BJ (cell line): Measurements from ENCODE around the gene OSBPL5. TPM values are rescaled to one million over a fixed set of nuclear protein-coding genes. Genes with fewer than 3 reads are reported as not detected.
A peak's percentile ranks its signal among the peaks of the same experiment; 100 is the strongest.

Experiments used
- CTCF ChIA-PET: fragments of 350-600 bp; formaldehyde crosslinking; extraction: SDS; loops from one replicate; lab custom pipeline; 2021; ENCODE audit warnings: antibody characterized with exemption, inconsistent platforms; lab: Yijun Ruan, JAX
- POLR2A ChIA-PET: fragments of 300-600 bp; sonication (Branson Sonifier 250); formaldehyde crosslinking; extraction: SDS; loops from one replicate; lab custom pipeline; 2021; ENCODE audit warnings: antibody characterized with exemption; lab: Charles Lee
- DNase-seq: peaks from one replicate; pipeline ENCODE4 v3.0.0-alpha.2; 2011; ENCODE audit warnings: low read depth
- H3K27me3 ChIP-seq: 2 replicates; pipeline ENCODE4 v1.6.0; 2011; ENCODE audit warnings: low read length; ENCODE audit not compliant: control insufficient read depth, insufficient read depth
- H3K36me3 ChIP-seq: 2 replicates; pipeline ENCODE4 v1.5.1; 2011; ENCODE audit warnings: low read length; ENCODE audit not compliant: control insufficient read depth, insufficient read depth
- H3K4me3 ChIP-seq: 2 replicates; pipeline ENCODE4 v1.5.1; 2011; ENCODE audit warnings: low read depth, mild to moderate bottlenecking, control low read depth, low read length
- CTCF ChIP-seq: IDR thresholded peaks from 2 replicates; pipeline ENCODE4 v1.5.1; 2011; ENCODE audit warnings: low read depth, mild to moderate bottlenecking, control low read depth, inconsistent platforms, low read length, moderate library complexity; ENCODE audit not compliant: insufficient read depth
- polyA plus RNA-seq: library from polyadenylated mRNA; depleted of rRNA; stranded (reverse); fragments of >200 nt; gene quantifications from 2 replicates; pipeline ENCODE4 v1.2.3, GENCODE V29; 2011

OSBPL5 gene
- polyA plus RNA-seq, 1 experiment: 20.8 TPM

DNA sequence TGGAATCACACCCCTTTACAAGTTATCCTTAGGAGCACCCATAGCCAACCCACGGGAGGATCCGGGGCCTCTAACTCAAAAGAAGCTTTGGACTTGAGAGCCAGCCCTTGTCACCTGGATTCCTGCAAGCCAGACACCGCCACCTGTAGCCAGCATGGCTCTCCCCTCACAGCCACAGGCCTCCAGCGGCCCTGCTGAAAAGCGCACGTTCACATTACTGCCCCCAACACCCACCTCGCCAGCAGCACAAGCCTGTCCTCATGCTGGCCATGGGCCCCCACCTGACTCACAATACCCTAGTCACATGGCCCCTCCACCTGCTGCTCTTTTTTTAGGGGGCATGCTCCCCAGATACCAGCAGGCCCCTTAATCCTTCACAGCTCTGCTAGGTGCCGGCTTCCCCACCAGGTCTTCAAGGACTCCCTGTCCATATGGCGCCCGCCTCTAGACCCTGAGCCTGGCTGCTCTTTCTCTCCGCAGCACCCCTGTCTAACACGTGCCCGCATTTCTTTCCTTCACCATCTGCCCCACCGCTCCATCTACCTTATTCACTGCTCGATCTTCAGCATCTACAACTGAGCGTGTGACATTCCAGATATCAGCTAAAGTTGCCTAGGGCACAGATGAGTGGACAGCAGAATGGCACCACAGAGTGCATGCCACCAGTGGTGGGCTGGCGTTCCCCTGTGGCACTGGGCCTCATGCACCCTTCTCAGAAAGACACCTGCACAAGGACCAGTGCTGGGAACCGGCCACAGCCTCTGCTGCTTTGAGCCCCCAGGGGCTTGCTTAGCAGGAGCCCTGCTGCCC, 114.5 kb downstream of the OSBPL5 start:
- Histone ChIP-seq H3K27me3 (no peaks in the 10 kb centered on the region), H3K4me3 (no peak overlapping the region), H3K36me3 (peaks cover 24% of the 10 kb centered on the region)
- TF ChIP-seq CTCF: no peak
- ChIA-PET POLR2A (no interaction called here), CTCF (interaction anchor here (0.6 to 5.9 kb wide), 8 partner anchors 13 to 519 kb away, joined by 3 to 54 read pairs (median 4); no protein-coding TSS in a partner anchor)
- DNase-seq: no peak

GRCh38 chr11:3049430-3050243, 115.5 kb downstream of the OSBPL5 start:
- ChIA-PET CTCF (interaction anchor here (0.8 to 5.9 kb wide), 5 partner anchors 12 to 518 kb away, joined by 3 to 54 read pairs (median 6); no protein-coding TSS in a partner anchor), POLR2A (interaction anchor here (1.0 kb wide), 1 partner anchor 120 kb away, joined by 3 read pairs; the partner anchor contains the start of gene PHLDA2)
- peaks cover 31% of the 10 kb centered on the region for H3K36me3 ChIP-seq
- no peaks in the 10 kb centered on the region for H3K27me3 ChIP-seq
- H3K4me3 ChIP-seq: no peak overlapping the region
- peak; percentile 45; the same call in 1 of the 2 replicates for TF ChIP-seq CTCF
- DNase-seq: peak; percentile 78

- Histone ChIP-seq H3K27me3 (no peaks in the 10 kb centered on the region), H3K4me3 (no peak overlapping the region), H3K36me3 (peaks cover 27% of the 10 kb centered on the region)
- CTCF ChIA-PET: interaction anchor here (0.7 to 5.9 kb wide), 4 partner anchors 10 to 147 kb away, joined by 3 to 54 read pairs (median 28); no protein-coding TSS in a partner anchor
- no peak for TF ChIP-seq CTCF
- DNase-seq: no peak
- POLR2A ChIA-PET: no interaction called here
These were observed 117.5 kb downstream of the OSBPL5 start for GRCh38 chr11:3047637-3048036.

DNA sequence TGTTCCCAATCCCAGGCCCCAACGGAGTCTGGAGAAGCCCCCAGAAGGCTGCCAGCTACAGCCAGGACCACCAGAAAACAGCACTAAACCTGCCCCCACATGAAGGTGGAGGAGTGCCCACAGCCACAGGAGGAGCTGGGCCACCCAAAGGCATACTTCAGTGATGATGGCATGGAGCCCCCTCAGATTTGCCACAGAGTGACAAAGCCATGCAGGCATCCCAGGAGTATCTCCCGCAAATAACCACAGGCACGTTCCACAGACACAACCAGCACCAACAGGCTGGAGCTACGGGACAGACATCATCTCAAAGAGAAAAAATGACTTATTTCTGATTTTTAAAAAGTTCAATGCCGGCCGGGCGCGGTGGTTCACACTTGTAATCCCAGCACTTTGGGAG, 118.5 kb downstream of the OSBPL5 start:
- POLR2A ChIA-PET: interaction anchor here (0.6 kb wide), 1 partner anchor 13 kb away, joined by 3 read pairs; no protein-coding TSS in a partner anchor
- DNase-seq: no peak
- TF ChIP-seq CTCF: no peak
- Histone ChIP-seq H3K27me3 (no peaks in the 10 kb centered on the region), H3K36me3 (peaks cover 29% of the 10 kb centered on the region), H3K4me3 (no peak overlapping the region)
- CTCF ChIA-PET: interaction anchor here (0.5 to 5.9 kb wide), 6 partner anchors 9 to 177 kb away, joined by 3 to 54 read pairs (median 3); no protein-coding TSS in a partner anchor
